Measurements from ENCODE around the gene CLCN3. TPM values are rescaled to one million over a fixed set of nuclear protein-coding genes. Genes with fewer than 3 reads are reported as not detected.
"Not testable (repeated sequence)": the region's sequence is repeated elsewhere in the genome, so short reads cannot be mapped to it uniquely, and the experiment has no call there.

The CLCN3 gene
- total and polyA plus RNA-seq, 12 donors: 13.1 to 94.9 (median 62.9) TPM

DNA sequence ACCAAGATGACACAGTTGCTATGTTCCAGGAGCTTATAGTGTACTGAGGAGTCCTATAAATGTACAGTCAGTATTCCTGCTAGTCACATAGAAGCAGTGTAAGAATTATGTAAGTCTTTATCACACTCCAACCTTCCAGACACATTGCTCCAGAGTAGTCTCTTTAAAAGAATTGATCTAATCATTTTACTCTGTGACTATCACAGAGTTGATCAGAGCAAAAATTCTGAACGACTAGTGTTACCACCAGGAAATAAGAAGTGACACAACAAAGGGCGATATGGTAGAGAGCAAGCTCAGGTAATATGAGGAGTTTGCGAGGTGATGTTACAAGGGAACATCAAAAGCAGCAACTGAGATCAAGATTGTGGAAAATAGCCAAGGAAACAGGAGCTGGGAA is 146.4 kb downstream of the CLCN3 start:
- Histone ChIP-seq H3K27me3 (no peaks in the 10 kb centered on the region), H3K9me3 (peaks cover 0 to 5% (median 0%) of the 10 kb centered on the region in 11 donors), H3K36me3 (no peaks in the 10 kb centered on the region), H3K4me1 (peaks cover 0 to 10% (median 0%) of the 10 kb centered on the region in 9 donors), H3K4me3 (no peak overlapping the region), H3K27ac (no peak overlapping the region)
- no peak for ATAC-seq
- TF ChIP-seq CTCF (IDR thresholded peaks at IDR 0.05): no peak
- DNase-seq: no peak
- intact Hi-C loops (cut with DNase I): no loop called here
- 80 to 82% methylated on average over 3 of the region's 3 CpGs for WGBS, 2 donors

DNA sequence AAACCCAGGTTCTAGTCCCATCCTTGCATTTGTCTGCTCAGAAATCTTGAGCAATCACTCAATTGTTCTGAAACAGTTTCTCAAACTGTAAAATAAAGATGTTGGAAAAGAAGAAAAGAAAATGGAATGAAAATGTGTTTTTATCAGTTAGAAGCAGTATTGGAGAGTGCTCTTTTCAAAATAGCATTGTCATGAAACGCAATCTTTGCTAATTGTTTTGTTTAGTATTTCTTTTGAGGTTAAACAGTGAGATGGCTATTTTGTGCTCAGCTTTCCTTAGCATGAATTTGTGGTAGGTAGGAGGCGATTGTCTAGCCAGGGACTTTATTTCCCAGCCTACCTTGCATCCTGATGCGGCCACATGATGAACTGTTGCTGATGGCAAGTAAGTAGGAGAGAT is 148.0 kb downstream of the CLCN3 start:
- no peaks in the 10 kb centered on the region for H3K36me3 ChIP-seq
- intact Hi-C loops (cut with DNase I): no loop called here
- H3K4me1 ChIP-seq: peaks cover 0 to 12% (median 0%) of the 10 kb centered on the region in 9 donors
- no peak overlapping the region for H3K27ac ChIP-seq
- TF ChIP-seq CTCF (IDR thresholded peaks at IDR 0.05): no peak
- H3K9me3 ChIP-seq: peaks cover 0 to 5% (median 0%) of the 10 kb centered on the region in 11 donors
- H3K4me3 ChIP-seq: no peak overlapping the region
- WGBS, 2 donors: 91 to 92% methylated on average over 3 of the region's 3 CpGs
- H3K27me3 ChIP-seq: no peaks in the 10 kb centered on the region
- DNase-seq (no peak), ATAC-seq (no peak)

GRCh38 chr4:169770416-169770815 is 150.0 kb downstream of the CLCN3 start:
- DNase-seq: no peak
- peak in 5 of 8 donors; percentile 19 to 77 (median 58) for ATAC-seq
- Histone ChIP-seq H3K36me3 (no peaks in the 10 kb centered on the region), H3K27me3 (peaks cover 0 to 14% (median 13%) of the 10 kb centered on the region in 7 donors), H3K4me3 (no peak overlapping the region), H3K27ac (peak overlapping the region in 2 of 10 donors; percentile 15 to 65), H3K4me1 (peaks cover 0 to 20% (median 4%) of the 10 kb centered on the region in 9 donors), H3K9me3 (peaks cover 0 to 5% (median 0%) of the 10 kb centered on the region in 11 donors)
- intact Hi-C loops (cut with DNase I): no loop called here
- TF ChIP-seq CTCF (IDR thresholded peaks at IDR 0.05): no peak

DNA sequence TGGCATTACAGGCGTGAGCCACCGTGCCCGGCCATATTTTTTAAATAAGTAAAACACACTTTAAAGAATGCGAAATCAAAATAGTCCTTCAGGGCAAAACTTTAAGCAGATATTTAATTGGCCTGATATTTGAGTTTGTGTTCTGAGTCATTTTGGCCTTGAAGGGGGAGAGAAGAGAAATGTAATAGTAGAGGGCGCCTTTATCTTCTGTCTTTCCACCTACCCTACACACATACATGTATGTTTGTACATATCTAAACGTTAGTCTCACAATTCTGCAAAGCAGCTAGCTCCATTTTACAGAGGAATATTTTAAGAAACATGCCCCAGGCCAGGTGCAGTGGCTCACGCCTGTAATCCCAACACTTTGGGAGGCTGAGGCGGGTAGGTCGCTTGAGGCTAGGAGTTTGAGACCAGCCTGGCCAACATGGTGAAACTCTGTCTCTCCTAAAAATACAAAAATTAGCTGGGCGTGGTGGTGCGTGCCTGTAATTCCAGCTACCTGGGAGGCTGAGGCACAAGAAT is 151.2 kb downstream of the CLCN3 start:
- DNase-seq; intact Hi-C loops (cut with DNase I); H3K4me3 ChIP-seq; H3K36me3 ChIP-seq; ATAC-seq; H3K9me3 ChIP-seq: not testable (repeated sequence)
- Histone ChIP-seq H3K4me1 (peaks cover 0 to 20% (median 4%) of the 10 kb centered on the region in 9 donors), H3K27me3 (peaks cover 4 to 23% (median 21%) of the 10 kb centered on the region in 7 donors), H3K27ac (peak overlapping the region in 3 of 10 donors; percentile 15 to 65 (median 34))
- WGBS, 2 donors: 91% methylated on average over 11 of the region's 11 CpGs

Other genes starting within 250 kb of the CLCN3 start
- gene NEK1, start 8.0 kb upstream of the CLCN3 start, total RNA-seq: 10 to 100 TPM; 12.0 to 18.6 (median 15.5) TPM
- 10 to 100 TPM in 1 of 2 donors, 1 to 10 TPM in 1; 3.6 to 10.8 TPM for gene NEK1, start 8.0 kb upstream of the CLCN3 start, polyA plus RNA-seq
- 10 to 100 TPM; 15.4 to 18.6 (median 17.7) TPM for gene HPF1, start 137.4 kb downstream of the CLCN3 start, total RNA-seq
- 10 to 100 TPM; 20.9 to 29.1 TPM for gene HPF1, start 137.4 kb downstream of the CLCN3 start, polyA plus RNA-seq

All from heart right ventricle (tissue), 16 donors.